Activated naive CD8-positive, alpha-beta T cell (primary cell): Measurements from ENCODE around the gene XRCC5.
"Not testable (repeated sequence)": the region's sequence is repeated elsewhere in the genome, so short reads cannot be mapped to it uniquely, and the experiment has no call there.

ENCODE experiments used
- H3K27ac Mint-ChIP-seq: one replicate; pipeline ENCODE4 v1.8.0; 2021; ENCODE audit warnings: mixed read lengths
- H3K27me3 Mint-ChIP-seq: one replicate; pipeline ENCODE4 v1.8.0; 2021; ENCODE audit warnings: mixed read lengths
- H3K36me3 Mint-ChIP-seq: one replicate; pipeline ENCODE4 v1.8.0; 2021; ENCODE audit warnings: mixed read lengths
- H3K4me1 Mint-ChIP-seq: one replicate; pipeline ENCODE4 v1.8.0; 2021; ENCODE audit warnings: low read depth, mixed read lengths
- H3K4me3 Mint-ChIP-seq: one replicate; pipeline ENCODE4 v1.8.0; 2021; ENCODE audit warnings: mild to moderate bottlenecking, mixed read lengths
- H3K9me3 Mint-ChIP-seq: one replicate; pipeline ENCODE4 v1.8.0; 2021; ENCODE audit warnings: low read depth, mixed read lengths

XRCC5 gene

DNA sequence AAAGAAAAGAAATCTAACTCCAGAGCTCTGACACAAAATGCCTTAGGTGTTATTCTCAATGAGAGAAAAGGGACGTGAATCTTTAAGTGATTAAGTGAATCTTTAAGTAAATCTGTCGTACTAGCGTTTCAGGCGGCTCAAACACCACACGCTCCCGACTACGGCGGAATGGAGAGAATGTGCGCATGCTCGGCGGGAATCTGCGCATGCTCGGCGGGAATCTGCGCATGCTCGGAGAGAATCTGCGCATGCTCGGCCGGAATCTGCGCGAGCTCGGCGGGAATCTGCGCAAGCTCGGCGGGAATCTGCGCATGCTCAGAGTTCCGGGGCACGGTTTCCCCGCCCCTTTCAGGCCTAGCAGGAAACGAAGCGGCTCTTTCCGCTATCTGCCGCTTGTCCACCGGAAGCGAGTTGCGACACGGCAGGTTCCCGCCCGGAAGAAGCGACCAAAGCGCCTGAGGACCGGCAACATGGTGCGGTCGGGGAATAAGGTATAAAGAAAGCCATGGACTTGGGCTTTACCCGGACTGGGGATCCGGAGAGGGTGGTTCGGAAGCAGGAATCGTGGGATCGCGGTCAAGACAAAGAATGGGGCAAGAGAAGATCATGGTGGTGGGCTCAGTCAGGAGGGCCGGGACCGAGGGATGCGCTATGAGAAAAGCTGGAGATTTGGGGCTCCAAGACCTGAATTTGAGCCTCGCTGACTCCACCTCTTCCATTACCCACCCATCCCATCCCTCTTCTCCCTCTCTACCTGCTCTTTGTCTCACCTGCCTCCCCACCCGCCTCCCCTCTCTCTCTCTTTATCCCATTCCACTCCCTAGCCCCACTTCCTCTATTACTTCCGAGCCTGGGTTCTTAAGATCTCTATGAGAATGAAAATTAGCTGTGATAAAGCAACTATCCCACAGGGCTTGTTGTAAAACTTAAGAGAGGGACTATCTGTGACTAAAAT lies at the start of gene XRCC5:
Gene XRCC5 (plus strand): TSS at position 382 of the 955 bp plus-strand sequence. CDS start 89 bp downstream, at position 471.
- peaks cover 13% of the 10 kb centered on the region for H3K36me3 Mint-ChIP-seq
- peaks cover 49% of the 10 kb centered on the region for H3K4me1 Mint-ChIP-seq
- no peaks in the 10 kb centered on the region for H3K27me3 Mint-ChIP-seq
- H3K4me3 Mint-ChIP-seq: peak within 1 kb of the TSS; percentile 100
- H3K9me3 Mint-ChIP-seq: no peaks in the 10 kb centered on the region
- peak within 1 kb of the TSS; percentile 100 for H3K27ac Mint-ChIP-seq

DNA sequence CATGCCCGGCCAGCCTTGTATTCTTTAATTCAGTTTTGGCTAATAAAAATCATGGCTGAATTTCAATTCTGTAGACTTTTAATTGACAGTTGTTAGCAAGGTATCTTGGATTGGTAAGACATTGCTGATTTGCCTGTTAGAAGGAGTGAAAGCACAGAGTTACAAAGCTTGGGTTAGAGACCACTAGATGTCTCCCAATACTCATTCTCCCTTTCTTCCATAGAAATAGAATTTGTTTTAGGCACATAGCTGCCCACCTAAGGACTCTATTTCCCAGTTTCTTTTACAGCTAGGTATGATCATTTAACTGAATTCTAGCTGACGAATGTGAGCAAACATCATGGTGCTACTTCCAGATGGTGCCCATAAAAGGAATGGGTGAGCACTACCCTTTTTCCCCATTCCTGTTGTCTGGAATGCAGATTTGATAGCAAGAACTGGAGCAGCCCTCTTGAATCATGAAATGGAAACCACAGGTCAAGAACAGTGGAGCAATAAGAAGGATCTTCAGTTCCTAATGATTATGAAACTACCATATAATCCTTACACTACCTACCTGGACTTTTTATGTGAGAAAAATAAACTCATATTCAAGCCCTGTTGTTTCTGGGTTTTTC lies 45.0 kb upstream of the XRCC5 start:
- peaks cover 9% of the 10 kb centered on the region for H3K36me3 Mint-ChIP-seq
- H3K4me3 Mint-ChIP-seq: no peak overlapping the region
- no peaks in the 10 kb centered on the region for H3K9me3 Mint-ChIP-seq
- H3K27ac Mint-ChIP-seq: no peak overlapping the region
- H3K4me1 Mint-ChIP-seq: peaks cover 12% of the 10 kb centered on the region
- H3K27me3 Mint-ChIP-seq: no peaks in the 10 kb centered on the region

DNA sequence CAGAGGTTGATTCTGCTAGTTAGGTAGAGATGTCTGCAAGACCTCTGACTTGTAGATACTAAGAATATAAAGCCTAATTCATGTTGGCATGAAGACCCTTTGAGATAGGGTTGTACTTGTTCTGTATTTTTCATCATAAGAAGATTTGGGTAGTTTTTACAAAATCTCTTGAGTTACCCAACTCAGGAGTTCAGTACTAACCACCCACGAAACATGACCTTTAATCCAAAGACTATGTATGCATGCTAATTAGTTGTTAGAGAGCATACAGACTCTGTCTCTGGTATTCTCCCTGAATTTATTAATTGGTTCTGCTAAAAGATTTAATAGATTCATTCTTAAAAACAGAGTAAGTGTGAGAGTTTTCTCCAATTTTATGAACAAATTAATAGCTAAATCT lies 44.5 kb upstream of the XRCC5 start:
- no peaks in the 10 kb centered on the region for H3K9me3 Mint-ChIP-seq
- no peaks in the 10 kb centered on the region for H3K27me3 Mint-ChIP-seq
- no peak overlapping the region for H3K4me3 Mint-ChIP-seq
- H3K27ac Mint-ChIP-seq: no peak overlapping the region
- peaks cover 14% of the 10 kb centered on the region for H3K4me1 Mint-ChIP-seq
- peaks cover 8% of the 10 kb centered on the region for H3K36me3 Mint-ChIP-seq

DNA sequence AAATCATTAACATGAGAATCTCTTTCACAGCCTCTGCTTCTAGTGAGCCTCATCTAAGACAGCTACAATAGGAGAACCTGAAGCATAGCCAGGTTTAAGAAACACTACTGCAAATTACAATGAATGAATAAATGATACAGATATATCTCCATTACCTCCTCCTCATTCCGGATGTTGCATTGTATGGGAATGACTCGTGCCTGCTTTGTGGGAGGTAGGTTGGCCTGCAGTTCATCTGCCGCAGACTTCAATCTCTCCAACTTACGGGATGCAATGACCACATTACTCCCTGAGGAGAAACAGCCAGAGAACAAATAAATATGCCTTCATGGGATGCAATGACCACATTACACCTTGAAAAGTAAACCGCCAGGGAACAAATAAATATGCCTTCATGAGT lies 42.9 kb upstream of the XRCC5 start:
- Mint-ChIP-seq H3K36me3 (peaks cover 11% of the 10 kb centered on the region), H3K27ac (no peak overlapping the region), H3K27me3 (no peaks in the 10 kb centered on the region), H3K9me3 (no peaks in the 10 kb centered on the region), H3K4me1 (peaks cover 17% of the 10 kb centered on the region), H3K4me3 (no peak overlapping the region)

DNA sequence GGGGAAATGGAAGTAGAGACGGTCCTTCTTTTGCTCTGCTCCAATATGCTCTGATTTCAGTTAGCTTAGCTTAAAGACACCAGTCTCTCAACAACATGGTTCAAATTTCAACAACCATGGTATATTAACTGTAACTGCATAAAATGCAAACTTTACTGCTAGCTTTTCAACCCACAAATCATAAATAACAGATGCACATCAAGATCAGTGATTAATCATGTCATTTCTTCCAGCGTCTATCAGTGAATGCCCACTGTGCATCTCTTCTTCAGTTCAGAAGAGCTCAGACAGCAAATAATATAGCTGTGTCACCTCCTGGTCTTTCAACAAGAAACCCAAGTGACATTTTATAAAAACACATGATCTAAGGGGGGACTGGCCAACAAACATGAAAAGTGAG lies 40.1 kb upstream of the XRCC5 start:
- H3K4me1 Mint-ChIP-seq: peaks cover 22% of the 10 kb centered on the region
- no peak overlapping the region for H3K27ac Mint-ChIP-seq
- H3K27me3 Mint-ChIP-seq: no peaks in the 10 kb centered on the region
- H3K4me3 Mint-ChIP-seq: no peak overlapping the region
- peaks cover 15% of the 10 kb centered on the region for H3K36me3 Mint-ChIP-seq
- no peaks in the 10 kb centered on the region for H3K9me3 Mint-ChIP-seq

DNA sequence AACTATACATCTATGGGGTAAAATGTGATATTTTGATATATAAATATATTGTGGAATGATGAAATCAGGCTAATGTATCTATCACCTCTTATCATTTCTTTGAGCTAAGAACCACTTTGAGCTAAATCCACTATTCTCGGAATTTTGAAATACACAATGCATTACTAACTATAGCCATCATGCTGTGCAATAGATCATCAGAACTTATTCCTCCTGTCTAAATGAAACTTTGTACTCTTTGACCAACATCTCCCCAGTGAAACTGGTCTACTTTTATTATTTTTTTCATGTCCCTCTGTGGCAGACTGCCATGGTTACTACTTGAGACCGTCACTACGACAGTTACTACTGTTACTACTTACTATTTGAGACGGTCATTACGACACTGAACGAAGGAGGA lies 39.0 kb upstream of the XRCC5 start:
- Mint-ChIP-seq H3K27me3 (no peaks in the 10 kb centered on the region), H3K36me3 (peaks cover 17% of the 10 kb centered on the region), H3K4me1 (peaks cover 33% of the 10 kb centered on the region), H3K4me3 (no peak overlapping the region), H3K9me3 (no peaks in the 10 kb centered on the region), H3K27ac (no peak overlapping the region)

DNA sequence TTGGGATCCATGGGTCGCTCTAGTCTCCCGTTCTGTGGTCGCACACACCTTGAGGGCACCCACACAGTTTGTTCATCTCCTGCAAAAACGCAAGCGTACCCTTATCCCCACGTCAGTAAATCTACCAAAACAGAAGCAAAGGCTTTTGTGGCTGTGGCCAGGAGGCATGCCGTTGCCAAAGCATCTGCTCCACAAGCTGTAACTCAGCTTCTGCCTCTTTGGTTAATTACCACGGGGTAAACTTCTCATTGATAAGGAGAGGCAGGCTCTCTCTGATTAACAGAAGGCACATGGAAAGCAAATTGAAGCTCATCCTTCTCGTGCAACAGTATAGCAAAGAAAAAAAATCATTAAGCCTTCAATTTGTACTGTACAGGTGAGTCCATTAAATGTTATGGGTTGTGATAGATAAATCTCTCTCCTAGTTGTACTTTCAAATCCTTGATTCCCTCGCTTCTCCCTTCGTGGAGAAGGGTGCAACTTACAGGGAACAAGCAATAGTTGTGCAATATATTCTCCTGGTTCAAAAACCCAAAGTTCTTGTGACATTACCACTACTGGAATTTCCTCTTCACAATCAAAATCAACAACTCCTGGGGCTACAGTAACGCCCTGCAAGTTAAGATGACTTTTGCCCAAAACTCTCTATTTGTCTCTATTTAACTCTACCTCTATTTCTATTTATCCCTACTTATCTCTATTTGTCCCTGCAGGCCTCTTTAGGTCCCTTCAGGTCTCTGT lies 37.9 kb upstream of the XRCC5 start:
- H3K27ac Mint-ChIP-seq: no peak overlapping the region

DNA sequence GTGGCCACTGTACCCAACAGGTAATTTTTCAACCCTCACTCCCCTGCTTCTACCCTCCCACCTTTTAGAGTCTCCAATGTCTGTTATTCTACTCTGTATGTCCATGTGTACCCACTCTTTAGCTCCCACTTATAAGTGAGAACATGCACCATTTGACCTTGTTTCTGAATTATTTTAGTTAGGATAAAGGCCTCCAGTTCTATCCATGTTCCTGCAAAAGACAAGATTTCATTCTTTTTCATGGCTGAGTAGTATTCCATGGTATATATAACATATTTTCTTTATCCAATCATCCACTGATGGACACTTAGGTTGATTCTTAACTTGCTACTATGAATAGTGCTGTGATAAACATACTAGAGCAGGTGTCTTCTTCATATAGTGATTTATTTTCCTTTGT lies 36.7 kb upstream of the XRCC5 start:
- Mint-ChIP-seq H3K36me3 (peaks cover 18% of the 10 kb centered on the region), H3K27ac (no peak overlapping the region), H3K9me3 (no peaks in the 10 kb centered on the region), H3K27me3 (no peaks in the 10 kb centered on the region), H3K4me1 (peaks cover 41% of the 10 kb centered on the region), H3K4me3 (no peak overlapping the region)

More for the DNA sequence above, 37.9 kb upstream of the XRCC5 start:
- Mint-ChIP-seq H3K27me3 (no peaks in the 10 kb centered on the region), H3K36me3 (peaks cover 18% of the 10 kb centered on the region), H3K4me1 (peaks cover 43% of the 10 kb centered on the region), H3K4me3 (no peak overlapping the region), H3K9me3 (no peaks in the 10 kb centered on the region)

DNA sequence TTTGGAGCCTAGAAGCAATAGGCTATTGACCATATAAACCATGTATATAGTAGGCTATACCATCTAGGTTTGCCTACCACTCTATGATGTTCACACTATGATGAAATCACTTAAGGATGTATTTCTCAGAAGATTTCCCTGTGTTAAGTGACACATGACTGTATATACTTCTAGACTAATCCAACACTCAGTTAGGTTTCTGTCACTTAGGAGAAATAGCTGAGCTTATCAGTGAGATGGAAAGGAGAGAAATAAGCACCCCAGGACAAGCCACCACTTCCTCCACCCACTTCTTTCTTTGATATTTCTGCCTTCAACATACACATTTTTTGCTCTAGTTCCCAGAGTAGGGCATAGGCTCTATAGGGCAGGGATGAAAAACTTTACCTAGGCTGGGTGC lies 35.4 kb upstream of the XRCC5 start:
- Mint-ChIP-seq H3K4me3 (no peak overlapping the region), H3K4me1 (peaks cover 38% of the 10 kb centered on the region), H3K27me3 (no peaks in the 10 kb centered on the region), H3K9me3 (no peaks in the 10 kb centered on the region), H3K27ac (no peak overlapping the region), H3K36me3 (peaks cover 18% of the 10 kb centered on the region)

DNA sequence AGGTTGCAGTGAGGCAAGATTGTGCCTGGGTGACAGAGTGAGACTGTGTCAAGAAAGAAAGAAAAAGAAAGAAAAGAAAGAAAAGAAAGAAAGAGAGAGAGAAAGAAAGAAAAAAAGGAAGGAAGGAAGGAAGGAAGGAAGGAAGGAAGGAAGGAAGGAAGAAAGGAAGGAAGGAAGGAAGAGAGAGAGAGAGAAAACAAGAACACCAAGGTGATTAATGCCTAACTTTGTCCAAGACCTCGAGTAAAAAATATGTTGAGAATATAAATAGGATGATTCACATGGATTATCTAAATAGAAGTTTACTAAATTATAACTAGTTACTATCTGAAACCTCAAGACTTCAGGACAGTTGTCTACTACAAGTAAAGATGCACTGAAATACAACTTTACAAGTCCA lies 34.8 kb upstream of the XRCC5 start:
- Mint-ChIP-seq H3K4me3 (no peak overlapping the region), H3K27ac (peak overlapping the region; percentile 58), H3K36me3 (peaks cover 15% of the 10 kb centered on the region), H3K4me1 (peaks cover 34% of the 10 kb centered on the region), H3K27me3 (no peaks in the 10 kb centered on the region), H3K9me3 (no peaks in the 10 kb centered on the region)

DNA sequence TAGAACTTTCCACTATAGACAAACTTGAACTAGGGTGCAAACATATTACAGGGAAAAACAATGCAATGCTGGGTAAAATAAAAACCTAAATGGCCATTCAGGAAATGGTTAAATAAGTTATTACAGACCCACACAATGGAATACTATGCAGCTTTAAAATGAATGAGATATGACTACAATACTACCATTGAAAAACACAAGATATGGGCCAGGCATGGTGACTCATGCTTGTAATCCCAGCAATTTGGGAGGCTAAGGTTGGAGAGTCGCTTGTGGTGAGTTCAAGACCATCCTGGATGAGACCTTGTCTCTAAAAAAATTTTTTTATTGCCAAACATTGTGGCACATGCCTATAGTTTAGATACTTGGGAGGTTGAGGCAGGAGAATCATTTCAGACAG lies 34.4 kb upstream of the XRCC5 start:
- Mint-ChIP-seq H3K4me1 (peaks cover 34% of the 10 kb centered on the region), H3K36me3 (peaks cover 15% of the 10 kb centered on the region), H3K27ac (no peak overlapping the region), H3K9me3 (no peaks in the 10 kb centered on the region), H3K27me3 (no peaks in the 10 kb centered on the region), H3K4me3 (no peak overlapping the region)

DNA sequence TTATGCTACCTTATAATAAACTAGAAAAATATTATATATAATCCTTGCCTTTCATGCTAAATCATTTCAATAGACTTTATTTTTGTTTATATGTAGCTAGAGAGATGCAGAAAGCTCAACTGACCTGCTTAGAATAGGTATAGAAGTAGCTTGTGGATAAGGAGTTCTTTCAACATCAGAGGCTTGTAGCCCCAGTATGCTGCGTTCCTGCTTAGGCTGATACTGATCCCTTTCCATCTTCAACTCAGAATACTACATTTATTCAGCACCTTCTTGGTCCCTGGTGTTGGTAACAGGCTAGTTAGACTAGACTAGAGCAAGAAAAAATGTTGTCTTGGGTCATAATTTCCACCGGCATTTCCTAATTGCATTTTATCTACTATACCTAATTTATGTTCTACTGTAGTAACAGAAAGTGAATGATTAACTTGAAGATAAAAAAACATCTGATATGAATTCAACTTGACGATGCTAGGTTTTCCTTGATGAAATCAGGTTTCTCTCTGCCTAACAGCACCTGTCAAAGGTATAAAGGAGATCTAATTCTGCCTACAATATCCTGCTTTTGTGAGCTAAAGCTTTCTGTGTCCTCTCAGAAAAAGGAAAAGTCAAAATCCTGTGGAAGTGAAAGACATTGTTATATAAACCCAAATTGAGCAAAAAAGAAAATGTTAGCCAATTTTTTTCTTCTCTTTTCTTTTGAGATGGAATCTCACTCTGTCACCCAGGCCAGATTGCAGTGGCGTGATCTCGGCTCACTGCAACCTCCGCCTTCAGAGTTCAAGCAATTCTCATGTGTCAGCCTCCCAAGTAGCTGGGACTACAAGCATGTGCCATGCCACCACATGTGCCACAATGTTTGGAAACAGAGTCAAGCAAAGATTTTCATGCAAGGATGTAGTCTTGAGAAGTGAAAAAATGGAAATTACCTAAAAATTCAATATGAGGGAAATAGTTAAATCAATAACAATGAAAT lies 33.4 kb upstream of the XRCC5 start:
- Mint-ChIP-seq H3K27me3 (no peaks in the 10 kb centered on the region), H3K9me3 (no peaks in the 10 kb centered on the region), H3K4me3 (no peak overlapping the region)

DNA sequence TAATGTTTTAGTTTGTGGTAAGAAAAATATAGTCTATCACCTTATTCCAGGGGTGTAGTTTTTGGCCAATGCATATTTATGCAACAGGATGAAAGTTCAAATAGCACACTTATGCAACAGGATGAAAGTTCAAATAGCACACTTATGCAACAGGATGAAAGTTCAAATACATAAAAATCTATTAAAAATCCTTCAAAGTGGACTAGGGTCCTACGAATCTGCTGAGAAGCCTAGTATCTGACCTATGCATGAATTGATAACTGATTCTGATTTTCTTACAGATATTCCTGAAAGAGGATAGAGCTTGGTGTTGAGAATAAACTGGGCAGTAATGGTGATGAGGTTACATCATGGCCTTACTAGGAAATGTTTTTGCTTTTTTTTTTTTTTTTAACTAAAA lies 30.4 kb upstream of the XRCC5 start:
- Mint-ChIP-seq H3K36me3 (peaks cover 7% of the 10 kb centered on the region), H3K4me1 (peaks cover 64% of the 10 kb centered on the region), H3K4me3 (no peak overlapping the region), H3K27me3 (no peaks in the 10 kb centered on the region), H3K27ac (no peak overlapping the region), H3K9me3 (no peaks in the 10 kb centered on the region)

More for the DNA sequence above, 33.4 kb upstream of the XRCC5 start:
- Mint-ChIP-seq H3K36me3 (peaks cover 12% of the 10 kb centered on the region), H3K27ac (peak overlapping the region; percentile 16), H3K4me1 (peaks cover 37% of the 10 kb centered on the region)

DNA sequence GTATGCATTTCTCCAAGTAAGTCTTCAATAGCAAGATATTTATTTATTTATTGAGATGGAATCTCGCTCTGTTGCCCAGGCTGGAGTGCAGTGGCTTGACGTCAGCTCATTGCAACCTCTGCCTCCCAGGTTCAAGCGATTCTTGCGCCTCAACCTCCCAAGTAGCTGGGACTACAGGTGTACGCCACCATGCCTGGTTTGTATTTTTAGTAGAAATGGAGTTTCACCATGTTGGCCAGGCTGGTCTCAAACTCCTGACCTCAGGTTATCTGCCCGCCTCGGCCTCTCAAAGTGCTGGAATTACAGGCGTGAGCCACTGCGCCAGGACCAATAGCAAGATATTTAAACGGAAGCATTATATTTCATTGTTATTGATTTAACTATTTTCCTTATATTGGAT lies 29.1 kb upstream of the XRCC5 start:
- H3K27ac Mint-ChIP-seq: peak overlapping the region; percentile 22
- not testable (repeated sequence) for H3K27me3 Mint-ChIP-seq, H3K36me3 Mint-ChIP-seq, H3K9me3 Mint-ChIP-seq
- H3K4me3 Mint-ChIP-seq: peak overlapping the region; percentile 30
- H3K4me1 Mint-ChIP-seq: peaks cover 63% of the 10 kb centered on the region
